A549 (cell line): ENCODE data around the gene BAIAP3. TPM values are rescaled to one million over a fixed set of nuclear protein-coding genes. Genes with fewer than 3 reads are reported as not detected.

Source experiments
- ATAC-seq, 2 experiments: fragments of 200-7000 bp in 1 of 2; fragments of >200 bp in 1 of 2; cut with Nextera tagmentation in 1 of 2; cut with Tn5 transposase in 1 of 2; 3 replicates each; pipeline versions ENCODE4 v1.8.0 to v1.9.1; 2018 to 2020; ENCODE audit warnings: mild to moderate bottlenecking in 1 of 2, moderate library complexity in 1 of 2
- CTCF ChIA-PET: fragments of 300-600 bp; sonication (Branson Sonifier 250); formaldehyde crosslinking; extraction: SDS; loops from one replicate; lab custom pipeline; 2021; ENCODE audit warnings: antibody characterized with exemption, inconsistent platforms; lab: Yijun Ruan, JAX
- POLR2A ChIA-PET: fragments of 350-600 bp; formaldehyde crosslinking; extraction: SDS; loops from one replicate; lab custom pipeline; 2021; ENCODE audit warnings: antibody characterized with exemption, inconsistent platforms; lab: Yijun Ruan, JAX
- DNase-seq, 2 experiments: peaks; one replicate each; pipeline versions ENCODE4 v3.0.0 to v3.0.0-alpha.2; 2011 to 2016; ENCODE audit warnings: low read depth in 1 of 2, low spot score in 1 of 2
- FAIRE-seq: peaks from 2 replicates; lab custom pipeline; 2011; peaks lifted over from hg19 to GRCh38; lab: Jason Lieb, UNC
- H3K27ac ChIP-seq, 2 experiments: fragments of >200 bp; sonication (Bioruptor Twin); formaldehyde crosslinking; 3 replicates each; pipeline ENCODE4 v1.5.1; 2016 to 2017
- H3K4me1 ChIP-seq: fragments of >200 bp; sonication (Bioruptor Twin); formaldehyde crosslinking; 3 replicates; pipeline ENCODE4 v1.6.1; 2016
- H3K4me2 ChIP-seq: fragments of >200 bp; sonication (Bioruptor Twin); formaldehyde crosslinking; 3 replicates; pipeline ENCODE4 v1.6.1; 2016
- H3K4me3 ChIP-seq: fragments of >200 bp; sonication (Bioruptor Twin); formaldehyde crosslinking; 3 replicates; pipeline ENCODE4 v1.5.1; 2016
- H3K9me3 ChIP-seq: fragments of >200 bp; sonication (Bioruptor Twin); formaldehyde crosslinking; 3 replicates; pipeline ENCODE4 v1.6.1; 2016
- BHLHE40 ChIP-seq: IDR thresholded peaks from 2 replicates; pipeline ENCODE4 v1.6.1; 2012; ENCODE audit warnings: low read depth, low read length, inconsistent platforms
- CHD2 ChIP-seq: fragments of 150-350 bp; IDR thresholded peaks from 2 replicates; pipeline ENCODE4 v1.6.1; 2014; ENCODE audit warnings: low read length; ENCODE audit not compliant: partially characterized antibody
- CHD4 ChIP-seq: fragments of 200-600 bp; sonication (generic); IDR thresholded peaks from 2 replicates; pipeline ENCODE4 v1.6.1; 2016; ENCODE audit warnings: antibody characterized with exemption, mild to moderate bottlenecking, borderline replicate concordance
- E2F6 ChIP-seq: IDR thresholded peaks from 2 replicates; pipeline ENCODE4 v1.6.1; 2012; ENCODE audit warnings: low read depth, borderline replicate concordance
- EHMT2 ChIP-seq: fragments of 200-600 bp; sonication (generic); IDR thresholded peaks from 2 replicates; pipeline ENCODE4 v1.6.1; 2016; ENCODE audit warnings: antibody characterized with exemption, low read depth, mild to moderate bottlenecking, moderate library complexity
- ELK1 ChIP-seq: fragments of 150-350 bp; IDR thresholded peaks from 2 replicates; pipeline ENCODE4 v1.6.1; 2014; ENCODE audit warnings: low read depth, mild to moderate bottlenecking, low read length
- ESRRA ChIP-seq: fragments of 150-350 bp; IDR thresholded peaks from 2 replicates; pipeline ENCODE4 v1.6.1; 2014; ENCODE audit warnings: mild to moderate bottlenecking, low read length, borderline replicate concordance
- FOSB ChIP-seq: fragments of 250-450 bp; sonication (Bioruptor Pico); IDR thresholded peaks from 2 replicates; pipeline ENCODE4 v1.5.0; 2020; ENCODE audit warnings: mild to moderate bottlenecking, moderate library complexity
- JUN ChIP-seq, 2 experiments: fragments of >200 bp; sonication (Bioruptor Twin); formaldehyde crosslinking; IDR thresholded peaks; 2 replicates in 1 of 2; 3 replicates in 1 of 2; pipeline ENCODE4 v1.6.1; 2016 to 2017
- KDM1A ChIP-seq: fragments of 200-600 bp; sonication (generic); IDR thresholded peaks from 2 replicates; pipeline ENCODE4 v1.6.1; 2016; ENCODE audit warnings: low read depth, mild to moderate bottlenecking
- KDM5A ChIP-seq: fragments of 200-600 bp; sonication (generic); IDR thresholded peaks from 2 replicates; pipeline ENCODE4 v1.6.1; 2016; ENCODE audit warnings: antibody characterized with exemption, mild to moderate bottlenecking
- MAZ ChIP-seq: fragments of 150-350 bp; IDR thresholded peaks from 2 replicates; pipeline ENCODE4 v1.6.1; 2014; ENCODE audit warnings: antibody characterized with exemption, low read depth, low read length, borderline replicate concordance
- NFE2L2 ChIP-seq: fragments of 150-350 bp; conservative IDR thresholded peaks from 2 replicates; pipeline ENCODE4 v1.6.1; 2014; ENCODE audit warnings: low read length
- PBX3 ChIP-seq: IDR thresholded peaks from 2 replicates; pipeline ENCODE4 v1.6.1; 2012
- PHF8 ChIP-seq: fragments of 200-600 bp; sonication (generic); IDR thresholded peaks from 2 replicates; pipeline ENCODE4 v1.6.1; 2016; ENCODE audit warnings: low read depth, mild to moderate bottlenecking, antibody characterized with exemption, moderate library complexity, borderline replicate concordance
- POLR2A ChIP-seq: IDR thresholded peaks from 2 replicates; pipeline ENCODE4 v1.6.1; 2012; ENCODE audit warnings: mild to moderate bottlenecking, low read length
- POLR2AphosphoS2 ChIP-seq: conservative IDR thresholded peaks from 2 replicates; pipeline ENCODE4 v1.6.1; 2012; ENCODE audit warnings: low read length, improper control_type of control experiment, inconsistent platforms
- RAD21 ChIP-seq, 2 experiments: fragments of >200 bp in 1 of 2; sonication (Bioruptor Twin) in 1 of 2; formaldehyde crosslinking in 1 of 2; IDR thresholded peaks in 1 of 2; conservative IDR thresholded peaks in 1 of 2; 2 replicates in 1 of 2; 3 replicates in 1 of 2; pipeline ENCODE4 v1.6.1; 2012 to 2018; ENCODE audit warnings: inconsistent platforms in 1 of 2
- RARB ChIP-seq: fragments of 250-450 bp; sonication (Bioruptor Pico); IDR thresholded peaks from 2 replicates; pipeline ENCODE4 v1.8.0; 2021; ENCODE audit warnings: mild to moderate bottlenecking, moderate library complexity
- RCOR1 ChIP-seq: fragments of 150-350 bp; IDR thresholded peaks from 2 replicates; pipeline ENCODE4 v1.6.1; 2014; ENCODE audit warnings: antibody characterized with exemption, low read length, low read depth
- RNF2 ChIP-seq: fragments of 200-600 bp; sonication (generic); IDR thresholded peaks from 2 replicates; pipeline ENCODE4 v1.6.1; 2016; ENCODE audit warnings: low read depth, mild to moderate bottlenecking, antibody characterized with exemption, moderate library complexity, borderline replicate concordance
- SMC3 ChIP-seq: fragments of >200 bp; sonication (Bioruptor Twin); formaldehyde crosslinking; IDR thresholded peaks from 3 replicates; pipeline ENCODE4 v1.6.1; 2018; ENCODE audit warnings: inconsistent platforms
- TFCP2L1 ChIP-seq: fragments of 250-450 bp; sonication (Bioruptor Pico); IDR thresholded peaks from 2 replicates; pipeline ENCODE4 v1.5.0; 2021; ENCODE audit warnings: mild to moderate bottlenecking
- TP53 ChIP-seq: fragments of 250-450 bp; sonication (Bioruptor Pico); IDR thresholded peaks from 2 replicates; pipeline ENCODE4 v1.5.0; 2021; ENCODE audit warnings: mild to moderate bottlenecking, moderate library complexity
- ZC3H11A ChIP-seq: fragments of 450-650 bp; IDR thresholded peaks from 2 replicates; pipeline ENCODE4 v1.6.1; 2014; ENCODE audit warnings: antibody characterized with exemption, mild to moderate bottlenecking
- ZSCAN20 ChIP-seq: fragments of 250-450 bp; sonication (Bioruptor Pico); IDR thresholded peaks from 2 replicates; pipeline ENCODE4 v1.8.0; 2022; ENCODE audit warnings: mild to moderate bottlenecking, moderate library complexity
- WGBS: methylation state at CpG from one replicate; pipeline ENCODE4 v1.1.6; 2017; ENCODE audit errors: missing lambda C conversion rate; 5-methylcytosine and 5-hydroxymethylcytosine counted together
- polyA plus RNA-seq, 4 experiments: library from polyadenylated mRNA; depleted of rRNA in 3 of 4; stranded (reverse); fragments of >200 nt; fragmentation: RNase III in 1 of 4; extraction: RNeasy Plus Mini Kit Qiagen cat#74134 plus additional on column Dnase treatment in 1 of 4; gene quantifications; 2 replicates in 3 of 4; 3 replicates in 1 of 4; pipeline ENCODE4 v1.2.3, GENCODE V29; 2011 to 2017
- TF ChIP-seq, protein P1 (sequence below): IDR thresholded peaks from 2 replicates; pipeline ENCODE4 v1.6.1; 2012
- TF ChIP-seq, protein P2 (sequence below): fragments of >200 bp; sonication (Bioruptor Twin); formaldehyde crosslinking; IDR thresholded peaks from 3 replicates; pipeline ENCODE4 v1.5.1; 2016

The BAIAP3 gene
- polyA plus RNA-seq, 2 of the 4 experiments (the other 2 are of a cell fraction): 0.31 to 0.32 TPM

GRCh38 chr16:1312467-1312816, 21.0 kb upstream of the BAIAP3 start:
- peak overlapping the region; percentile 100 for H3K4me2 ChIP-seq
- CTCF ChIA-PET: interaction anchor here (0.9 to 4.8 kb wide), 7 partner anchors 11 to 118 kb away, joined by 3 to 22 read pairs (median 8); no protein-coding TSS in a partner anchor

DNA sequence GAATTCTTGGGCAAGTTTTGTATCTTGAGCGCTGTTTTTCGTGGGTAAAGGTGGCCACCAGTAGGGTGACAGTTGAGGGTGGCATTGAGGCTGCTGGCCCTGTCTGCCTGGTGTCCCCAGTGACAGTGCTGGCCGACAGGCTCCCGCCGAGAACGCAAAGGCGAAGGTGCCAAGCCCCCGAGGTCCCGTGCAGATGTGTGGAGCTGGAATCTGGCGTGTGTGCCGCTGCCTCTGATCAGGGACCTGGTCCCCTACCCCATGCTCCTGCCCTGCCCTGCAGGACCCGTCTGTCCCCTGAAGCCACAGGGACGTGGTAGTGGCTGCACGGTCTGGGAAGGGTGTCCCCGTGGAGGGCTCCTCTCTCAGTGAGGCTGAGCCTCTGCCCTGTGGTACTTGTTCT, 20.5 kb upstream of the BAIAP3 start:
- ATAC-seq: no peak
- H3K4me1 ChIP-seq: peaks cover 19% of the 10 kb centered on the region
- H3K27ac ChIP-seq: no peak overlapping the region
- DNase-seq: no peak
- ChIA-PET CTCF (interaction anchor here (0.9 to 4.8 kb wide), 7 partner anchors 11 to 119 kb away, joined by 3 to 22 read pairs (median 8); no protein-coding TSS in a partner anchor), POLR2A (interaction anchor here (0.6 kb wide), 1 partner anchor 504 kb away, joined by 7 read pairs; no protein-coding TSS in a partner anchor)
- WGBS: 91% methylated on average over 8 of the region's 15 CpGs
- no peak overlapping the region for H3K4me2 ChIP-seq
- no peak overlapping the region for H3K4me3 ChIP-seq
- FAIRE-seq: no peak
- TF ChIP-seq RARB (CRISPR knock-in tag) (no peak), NFE2L2 (no peak), PBX3 (no peak), ELK1 (no peak), MAZ (no peak), PHF8 (no peak), SMC3 (no peak), RNF2 (no peak), TP53 (CRISPR knock-in tag) (no peak), POLR2A (no peak), ZSCAN20 (CRISPR knock-in tag) (no peak), RCOR1 (no peak), EHMT2 (no peak), KDM5A (no peak), ZC3H11A (no peak), RAD21 (conservative IDR thresholded peaks at IDR 0.05 in 1 of 2, IDR thresholded peaks at IDR 0.05 in 1 of 2) (no peak)
- TF ChIP-seq, protein P1, sequence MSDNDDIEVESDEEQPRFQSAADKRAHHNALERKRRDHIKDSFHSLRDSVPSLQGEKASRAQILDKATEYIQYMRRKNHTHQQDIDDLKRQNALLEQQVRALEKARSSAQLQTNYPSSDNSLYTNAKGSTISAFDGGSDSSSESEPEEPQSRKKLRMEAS: no peak
- TF ChIP-seq, all 56 proteins: peak for 0
- H3K9me3 ChIP-seq: no peaks in the 10 kb centered on the region

More at GRCh38 chr16:1312467-1312816, 21.0 kb upstream of the BAIAP3 start:
- DNase-seq (no peak), FAIRE-seq (no peak), ATAC-seq (no peak)
- 81% methylated on average over 5 of the region's 16 CpGs for WGBS
- Histone ChIP-seq H3K4me1 (peaks cover 19% of the 10 kb centered on the region), H3K9me3 (no peaks in the 10 kb centered on the region), H3K27ac (no peak overlapping the region), H3K4me3 (no peak overlapping the region)
- TF ChIP-seq CHD4: no peak
- TF ChIP-seq POLR2A: no peak
- TF ChIP-seq, protein P2, sequence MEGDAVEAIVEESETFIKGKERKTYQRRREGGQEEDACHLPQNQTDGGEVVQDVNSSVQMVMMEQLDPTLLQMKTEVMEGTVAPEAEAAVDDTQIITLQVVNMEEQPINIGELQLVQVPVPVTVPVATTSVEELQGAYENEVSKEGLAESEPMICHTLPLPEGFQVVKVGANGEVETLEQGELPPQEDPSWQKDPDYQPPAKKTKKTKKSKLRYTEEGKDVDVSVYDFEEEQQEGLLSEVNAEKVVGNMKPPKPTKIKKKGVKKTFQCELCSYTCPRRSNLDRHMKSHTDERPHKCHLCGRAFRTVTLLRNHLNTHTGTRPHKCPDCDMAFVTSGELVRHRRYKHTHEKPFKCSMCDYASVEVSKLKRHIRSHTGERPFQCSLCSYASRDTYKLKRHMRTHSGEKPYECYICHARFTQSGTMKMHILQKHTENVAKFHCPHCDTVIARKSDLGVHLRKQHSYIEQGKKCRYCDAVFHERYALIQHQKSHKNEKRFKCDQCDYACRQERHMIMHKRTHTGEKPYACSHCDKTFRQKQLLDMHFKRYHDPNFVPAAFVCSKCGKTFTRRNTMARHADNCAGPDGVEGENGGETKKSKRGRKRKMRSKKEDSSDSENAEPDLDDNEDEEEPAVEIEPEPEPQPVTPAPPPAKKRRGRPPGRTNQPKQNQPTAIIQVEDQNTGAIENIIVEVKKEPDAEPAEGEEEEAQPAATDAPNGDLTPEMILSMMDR: no peak
- no peak for TF ChIP-seq TFCP2L1 (CRISPR knock-in tag)
- TF ChIP-seq FOSB (CRISPR knock-in tag): no peak
- no peak for TF ChIP-seq ESRRA
- no peak for TF ChIP-seq TP53 (CRISPR knock-in tag)
- no peak for TF ChIP-seq POLR2AphosphoS2
- TF ChIP-seq KDM1A: no peak
- no peak for TF ChIP-seq JUN (IDR thresholded peaks at IDR 0.05)
- TF ChIP-seq BHLHE40: no peak
- no peak for TF ChIP-seq CHD2
- no peak for TF ChIP-seq E2F6
- TF ChIP-seq RAD21 (conservative IDR thresholded peaks at IDR 0.05 in 1 of 2, IDR thresholded peaks at IDR 0.05 in 1 of 2): no peak
- POLR2A ChIA-PET: interaction anchor here (0.6 kb wide), 1 partner anchor 503 kb away, joined by 7 read pairs; no protein-coding TSS in a partner anchor
